Tibial nerve (tissue), 3 donors: ENCODE data around the gene SLC27A2.
"Not testable (repeated sequence)": the region's sequence is repeated elsewhere in the genome, so short reads cannot be mapped to it uniquely, and the experiment has no call there.

Experiments
- POLR2A ChIP-seq, 2 donors: fragments of 450-650 bp; IDR thresholded peaks; one replicate each; pipeline ENCODE4 v1.6.1; 2017; ENCODE audit warnings: antibody characterized with exemption in 2 of 2, mild to moderate bottlenecking in 2 of 2, moderate library complexity in 2 of 2
- TF ChIP-seq, protein P1 (sequence below), 5 experiments: fragments of 200-600 bp in 3 of 5; fragments of 450-650 bp in 2 of 5; sonication (generic) in 3 of 5; IDR thresholded peaks; one replicate each; pipeline ENCODE4 v1.5.1; 2016 to 2019; ENCODE audit warnings: antibody characterized with exemption in 5 of 5, mild to moderate bottlenecking in 3 of 5, moderate library complexity in 2 of 5

DNA sequence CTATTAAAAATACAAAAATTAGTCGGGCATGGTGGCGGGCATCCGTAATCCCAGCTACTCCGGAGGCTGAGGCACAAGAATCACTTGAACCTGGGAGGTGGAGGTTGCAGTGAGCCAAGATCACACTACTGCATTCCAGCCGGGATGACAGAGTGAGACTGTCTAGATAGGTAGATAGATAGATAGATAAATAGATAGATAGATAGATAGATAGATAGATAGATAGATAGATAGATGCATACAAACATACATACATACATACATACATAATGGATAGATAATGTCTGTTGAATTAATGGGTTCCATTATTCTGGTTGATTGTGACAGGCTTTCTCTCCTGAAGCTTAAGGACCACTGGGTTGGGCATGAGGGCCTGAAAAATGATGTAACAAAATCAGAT lies 6.8 kb downstream of the SLC27A2 start:
- TF ChIP-seq, protein P1, sequence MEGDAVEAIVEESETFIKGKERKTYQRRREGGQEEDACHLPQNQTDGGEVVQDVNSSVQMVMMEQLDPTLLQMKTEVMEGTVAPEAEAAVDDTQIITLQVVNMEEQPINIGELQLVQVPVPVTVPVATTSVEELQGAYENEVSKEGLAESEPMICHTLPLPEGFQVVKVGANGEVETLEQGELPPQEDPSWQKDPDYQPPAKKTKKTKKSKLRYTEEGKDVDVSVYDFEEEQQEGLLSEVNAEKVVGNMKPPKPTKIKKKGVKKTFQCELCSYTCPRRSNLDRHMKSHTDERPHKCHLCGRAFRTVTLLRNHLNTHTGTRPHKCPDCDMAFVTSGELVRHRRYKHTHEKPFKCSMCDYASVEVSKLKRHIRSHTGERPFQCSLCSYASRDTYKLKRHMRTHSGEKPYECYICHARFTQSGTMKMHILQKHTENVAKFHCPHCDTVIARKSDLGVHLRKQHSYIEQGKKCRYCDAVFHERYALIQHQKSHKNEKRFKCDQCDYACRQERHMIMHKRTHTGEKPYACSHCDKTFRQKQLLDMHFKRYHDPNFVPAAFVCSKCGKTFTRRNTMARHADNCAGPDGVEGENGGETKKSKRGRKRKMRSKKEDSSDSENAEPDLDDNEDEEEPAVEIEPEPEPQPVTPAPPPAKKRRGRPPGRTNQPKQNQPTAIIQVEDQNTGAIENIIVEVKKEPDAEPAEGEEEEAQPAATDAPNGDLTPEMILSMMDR (IDR thresholded peaks at IDR 0.05): not testable (repeated sequence)
- not testable (repeated sequence) for TF ChIP-seq POLR2A (IDR thresholded peaks at IDR 0.05)
